DMS53 treated with DMSO at 0.1 percent for 48 hours (cell line): ENCODE data around the gene TDRD7.
A peak's percentile ranks its signal among the peaks of the same experiment; 100 is the strongest.
"Not testable (repeated sequence)": the region's sequence is repeated elsewhere in the genome, so short reads cannot be mapped to it uniquely, and the experiment has no call there.

Experiments used
- DNase-seq: peaks from one replicate; lab custom pipeline; 2025; ENCODE audit not compliant: unreplicated experiment; lab: John Stamatoyannopoulos, UW

TDRD7 gene

GRCh38 chr9:97425973-97426336 lies 14.1 kb downstream of the TDRD7 start:
- no peak for DNase-seq

GRCh38 chr9:97427885-97428284 lies 16.0 kb downstream of the TDRD7 start:
- DNase-seq: no peak

GRCh38 chr9:97430316-97431043 lies 18.6 kb downstream of the TDRD7 start:
- no peak for DNase-seq

- DNase-seq: no peak
These were observed 19.1 kb downstream of the TDRD7 start for GRCh38 chr9:97431044-97431441.

GRCh38 chr9:97431549-97432143 lies 19.8 kb downstream of the TDRD7 start:
- DNase-seq: no peak

- no peak for DNase-seq
These were observed 25.2 kb downstream of the TDRD7 start for GRCh38 chr9:97437051-97437600.

GRCh38 chr9:97438257-97438656 lies 26.4 kb downstream of the TDRD7 start:
- no peak for DNase-seq

GRCh38 chr9:97438666-97439065 lies 26.8 kb downstream of the TDRD7 start:
- DNase-seq: no peak

GRCh38 chr9:97440160-97440559 lies 28.3 kb downstream of the TDRD7 start:
- DNase-seq: peak; percentile 56

GRCh38 chr9:97441729-97442128 lies 29.8 kb downstream of the TDRD7 start:
- no peak for DNase-seq

- no peak for DNase-seq
These were observed 33.3 kb downstream of the TDRD7 start for GRCh38 chr9:97445119-97445701.

GRCh38 chr9:97447001-97447400 lies 35.1 kb downstream of the TDRD7 start:
- no peak for DNase-seq

- DNase-seq: not testable (repeated sequence)
These were observed 41.7 kb downstream of the TDRD7 start for GRCh38 chr9:97453573-97453972.

- DNase-seq: not testable (repeated sequence)
These were observed 44.9 kb downstream of the TDRD7 start for GRCh38 chr9:97456841-97457240.

GRCh38 chr9:97459326-97459725 lies 47.4 kb downstream of the TDRD7 start:
- no peak for DNase-seq

- DNase-seq: no peak
These were observed 50.3 kb downstream of the TDRD7 start for GRCh38 chr9:97462159-97462558.

- no peak for DNase-seq
These were observed 51.0 kb downstream of the TDRD7 start for GRCh38 chr9:97462914-97463313.

GRCh38 chr9:97468658-97469448 lies 57.0 kb downstream of the TDRD7 start:
- DNase-seq: peak; percentile 32

GRCh38 chr9:97470076-97470475 lies 58.2 kb downstream of the TDRD7 start:
- no peak for DNase-seq

- no peak for DNase-seq
These were observed 61.8 kb downstream of the TDRD7 start for GRCh38 chr9:97473717-97474116.

GRCh38 chr9:97474372-97474925 lies 62.6 kb downstream of the TDRD7 start:
- no peak for DNase-seq
